Tibial nerve (tissue), 3 donors: ENCODE measurements around the gene GNB1L.

Experiments used
- POLR2A ChIP-seq, 2 donors: fragments of 450-650 bp; IDR thresholded peaks; one replicate each; pipeline ENCODE4 v1.6.1; 2017; ENCODE audit warnings: antibody characterized with exemption in 2 of 2, mild to moderate bottlenecking in 2 of 2, moderate library complexity in 2 of 2
- TF ChIP-seq, protein P1 (sequence below), 5 experiments: fragments of 200-600 bp in 3 of 5; fragments of 450-650 bp in 2 of 5; sonication (generic) in 3 of 5; IDR thresholded peaks; one replicate each; pipeline ENCODE4 v1.5.1; 2016 to 2019; ENCODE audit warnings: antibody characterized with exemption in 5 of 5, mild to moderate bottlenecking in 3 of 5, moderate library complexity in 2 of 5

DNA sequence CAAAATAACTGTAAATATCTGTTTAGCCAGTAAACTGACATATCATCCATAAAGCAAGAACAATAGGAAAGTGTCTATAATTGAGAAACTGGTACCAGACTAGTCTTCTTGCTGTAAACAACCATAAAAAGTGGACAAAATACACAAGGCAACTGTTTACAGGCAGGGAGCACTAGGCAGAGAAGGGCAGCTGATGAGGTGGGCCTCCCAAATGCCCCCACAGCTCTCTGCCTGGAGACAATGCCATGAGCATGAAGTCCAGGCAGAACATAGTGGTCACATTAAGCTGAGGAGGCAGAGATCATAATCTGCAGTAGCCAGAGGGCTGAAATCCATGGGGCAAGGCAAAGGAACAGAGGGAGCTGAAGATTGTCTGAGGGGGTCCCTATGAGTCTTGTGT is 63.4 kb downstream of the GNB1L start:
- TF ChIP-seq, protein P1, sequence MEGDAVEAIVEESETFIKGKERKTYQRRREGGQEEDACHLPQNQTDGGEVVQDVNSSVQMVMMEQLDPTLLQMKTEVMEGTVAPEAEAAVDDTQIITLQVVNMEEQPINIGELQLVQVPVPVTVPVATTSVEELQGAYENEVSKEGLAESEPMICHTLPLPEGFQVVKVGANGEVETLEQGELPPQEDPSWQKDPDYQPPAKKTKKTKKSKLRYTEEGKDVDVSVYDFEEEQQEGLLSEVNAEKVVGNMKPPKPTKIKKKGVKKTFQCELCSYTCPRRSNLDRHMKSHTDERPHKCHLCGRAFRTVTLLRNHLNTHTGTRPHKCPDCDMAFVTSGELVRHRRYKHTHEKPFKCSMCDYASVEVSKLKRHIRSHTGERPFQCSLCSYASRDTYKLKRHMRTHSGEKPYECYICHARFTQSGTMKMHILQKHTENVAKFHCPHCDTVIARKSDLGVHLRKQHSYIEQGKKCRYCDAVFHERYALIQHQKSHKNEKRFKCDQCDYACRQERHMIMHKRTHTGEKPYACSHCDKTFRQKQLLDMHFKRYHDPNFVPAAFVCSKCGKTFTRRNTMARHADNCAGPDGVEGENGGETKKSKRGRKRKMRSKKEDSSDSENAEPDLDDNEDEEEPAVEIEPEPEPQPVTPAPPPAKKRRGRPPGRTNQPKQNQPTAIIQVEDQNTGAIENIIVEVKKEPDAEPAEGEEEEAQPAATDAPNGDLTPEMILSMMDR (IDR thresholded peaks at IDR 0.05): no peak
- TF ChIP-seq POLR2A (IDR thresholded peaks at IDR 0.05): no peak
